Loucy (cell line): ENCODE results near the gene PRKX.

Experiments used
- CTCF ChIP-seq: fragments of 200-600 bp; sonication (generic); conservative IDR thresholded peaks from 2 replicates; pipeline ENCODE4 v1.5.1; 2014; ENCODE audit warnings: mild to moderate bottlenecking, antibody characterized with exemption, low read length
- EZH2phosphoT487 ChIP-seq: fragments of 200-600 bp; IDR thresholded peaks from 2 replicates; pipeline ENCODE4 v1.6.1; 2018; ENCODE audit warnings: antibody characterized with exemption, mild to moderate bottlenecking, moderate library complexity, borderline replicate concordance

GRCh38 chrX:3609810-3610209 is 103.6 kb downstream of the PRKX start:
- TF ChIP-seq CTCF (no peak), EZH2phosphoT487 (no peak)
